Caco-2 (cell line): ENCODE results near the gene PPP1R36. TPM values are rescaled to one million over a fixed set of nuclear protein-coding genes. Genes with fewer than 3 reads are reported as not detected.

Experiments
- BruUV-seq: library from RNA; stranded (reverse); fragments of 400-500 nt; replicated peaks from 2 replicates; lab custom pipeline; 2021; lab: Mats Ljungman, UMichigan
- CTCF ChIA-PET: fragments of 300-600 bp; sonication (Branson Sonifier 250); formaldehyde crosslinking; loops from one replicate; lab custom pipeline; 2022; ENCODE audit warnings: antibody characterized with exemption; lab: Charles Lee
- POLR2A ChIA-PET: fragments of 300-600 bp; sonication (Branson Sonifier 250); formaldehyde crosslinking; loops from one replicate; lab custom pipeline; 2022; ENCODE audit warnings: antibody characterized with exemption; lab: Charles Lee
- DNase-seq, 2 experiments: peaks; one replicate each; pipeline versions ENCODE4 v3.0.0 to v3.0.0-alpha.2; 2020 to 2022
- H3K27me3 ChIP-seq: replicated peaks from 2 replicates; pipeline ENCODE4 v1.6.0; 2011; ENCODE audit warnings: low read length; ENCODE audit not compliant: control insufficient read depth, insufficient read depth
- H3K36me3 ChIP-seq: 2 replicates; pipeline ENCODE4 v1.5.1; 2011; ENCODE audit warnings: low read length; ENCODE audit not compliant: control insufficient read depth, insufficient read depth
- H3K4me1 ChIP-seq: fragments of 250-450 bp; sonication (Bioruptor Pico); 2 replicates; pipeline ENCODE4 v1.5.1; 2020; ENCODE audit warnings: mild to moderate bottlenecking
- H3K4me3 ChIP-seq: 2 replicates; pipeline ENCODE4 v1.5.1; 2011; ENCODE audit warnings: low read depth, mild to moderate bottlenecking, control low read depth, low read length
- H3K9me3 ChIP-seq: fragments of 250-450 bp; sonication (Bioruptor Pico); 2 replicates; pipeline ENCODE4 v1.5.1; 2020; ENCODE audit warnings: mild to moderate bottlenecking, moderate library complexity
- H3K27ac Mint-ChIP-seq: one replicate; pipeline ENCODE4 v1.8.0; 2022; ENCODE audit warnings: mixed read lengths; ENCODE audit not compliant: unreplicated experiment
- H3K27me3 Mint-ChIP-seq: one replicate; pipeline ENCODE4 v1.8.0; 2022; ENCODE audit warnings: mixed read lengths; ENCODE audit not compliant: insufficient read depth, unreplicated experiment
- H3K36me3 Mint-ChIP-seq: one replicate; pipeline ENCODE4 v1.8.0; 2022; ENCODE audit warnings: mild to moderate bottlenecking, mixed read lengths; ENCODE audit not compliant: insufficient read depth, unreplicated experiment
- H3K4me1 Mint-ChIP-seq: one replicate; pipeline ENCODE4 v1.8.0; 2022; ENCODE audit warnings: low read depth, mixed read lengths; ENCODE audit not compliant: unreplicated experiment
- H3K4me3 Mint-ChIP-seq: one replicate; pipeline ENCODE4 v1.8.0; 2022; ENCODE audit warnings: mild to moderate bottlenecking, moderate library complexity, mixed read lengths; ENCODE audit not compliant: unreplicated experiment
- H3K9me3 Mint-ChIP-seq: one replicate; pipeline ENCODE4 v1.8.0; 2022; ENCODE audit warnings: mixed read lengths; ENCODE audit not compliant: unreplicated experiment
- intact Hi-C: fragments of 100-400 bp; cut with micrococcal nuclease; formaldehyde crosslinking; loops from one replicate; pipeline ENCODE4 v1.10.0; 2022; ENCODE audit not compliant: unreplicated experiment
- total RNA-seq: library from RNA; stranded (reverse); gene quantifications from 2 replicates; pipeline ENCODE4 v1.2.3, GENCODE V29; 2022
- TF ChIP-seq, protein P1 (sequence below), 2 experiments: fragments of 200-600 bp in 1 of 2; IDR thresholded peaks; 1 replicate in 1 of 2; 2 replicates in 1 of 2; pipeline versions ENCODE4 v1.5.1 to v1.8.0; 2011 to 2022; ENCODE audit warnings: antibody characterized with exemption in 1 of 2, control low read depth in 1 of 2, inconsistent platforms in 1 of 2, low read depth in 1 of 2, low read length in 1 of 2, mild to moderate bottlenecking in 1 of 2, moderate library complexity in 1 of 2; ENCODE audit not compliant: insufficient read depth in 1 of 2, severe bottlenecking in 1 of 2, unreplicated experiment in 1 of 2

Gene PPP1R36
- total RNA-seq, 1 experiment from 2014 or later = 2.9 TPM

- no peaks in the 10 kb centered on the region for H3K36me3 Mint-ChIP-seq
- H3K4me3 Mint-ChIP-seq = no peak overlapping the region
- Histone ChIP-seq H3K27me3 (no peaks in the 10 kb centered on the region), H3K36me3 (no peaks in the 10 kb centered on the region), H3K4me1 (no peaks in the 10 kb centered on the region), H3K9me3 (no peaks in the 10 kb centered on the region), H3K4me3 (no peak overlapping the region)
- no TSS peak for BruUV-seq
- no peak overlapping the region for H3K27ac Mint-ChIP-seq
- intact Hi-C loops = loop anchor here (1.0 kb wide), 1 partner anchor 12 kb away; no protein-coding TSS in a partner anchor
- DNase-seq = peak in 1 of 2 experiments; percentile 48
- H3K27me3 Mint-ChIP-seq = no peaks in the 10 kb centered on the region
- CTCF ChIA-PET = no interaction called here
- POLR2A ChIA-PET = no interaction called here
- no peaks in the 10 kb centered on the region for H3K4me1 Mint-ChIP-seq
- TF ChIP-seq, protein P1, sequence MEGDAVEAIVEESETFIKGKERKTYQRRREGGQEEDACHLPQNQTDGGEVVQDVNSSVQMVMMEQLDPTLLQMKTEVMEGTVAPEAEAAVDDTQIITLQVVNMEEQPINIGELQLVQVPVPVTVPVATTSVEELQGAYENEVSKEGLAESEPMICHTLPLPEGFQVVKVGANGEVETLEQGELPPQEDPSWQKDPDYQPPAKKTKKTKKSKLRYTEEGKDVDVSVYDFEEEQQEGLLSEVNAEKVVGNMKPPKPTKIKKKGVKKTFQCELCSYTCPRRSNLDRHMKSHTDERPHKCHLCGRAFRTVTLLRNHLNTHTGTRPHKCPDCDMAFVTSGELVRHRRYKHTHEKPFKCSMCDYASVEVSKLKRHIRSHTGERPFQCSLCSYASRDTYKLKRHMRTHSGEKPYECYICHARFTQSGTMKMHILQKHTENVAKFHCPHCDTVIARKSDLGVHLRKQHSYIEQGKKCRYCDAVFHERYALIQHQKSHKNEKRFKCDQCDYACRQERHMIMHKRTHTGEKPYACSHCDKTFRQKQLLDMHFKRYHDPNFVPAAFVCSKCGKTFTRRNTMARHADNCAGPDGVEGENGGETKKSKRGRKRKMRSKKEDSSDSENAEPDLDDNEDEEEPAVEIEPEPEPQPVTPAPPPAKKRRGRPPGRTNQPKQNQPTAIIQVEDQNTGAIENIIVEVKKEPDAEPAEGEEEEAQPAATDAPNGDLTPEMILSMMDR (IDR thresholded peaks at IDR 0.05; ENCODE audit: insufficient read depth in 1 of 2, low read depth in 1 of 2, low read length in 1 of 2, severe bottlenecking in 1 of 2, unreplicated experiment in 1 of 2) = no peak
- no peaks in the 10 kb centered on the region for H3K9me3 Mint-ChIP-seq
These were observed 12.7 kb downstream of the PPP1R36 start for GRCh38 chr14:64562436-64562835.

DNA sequence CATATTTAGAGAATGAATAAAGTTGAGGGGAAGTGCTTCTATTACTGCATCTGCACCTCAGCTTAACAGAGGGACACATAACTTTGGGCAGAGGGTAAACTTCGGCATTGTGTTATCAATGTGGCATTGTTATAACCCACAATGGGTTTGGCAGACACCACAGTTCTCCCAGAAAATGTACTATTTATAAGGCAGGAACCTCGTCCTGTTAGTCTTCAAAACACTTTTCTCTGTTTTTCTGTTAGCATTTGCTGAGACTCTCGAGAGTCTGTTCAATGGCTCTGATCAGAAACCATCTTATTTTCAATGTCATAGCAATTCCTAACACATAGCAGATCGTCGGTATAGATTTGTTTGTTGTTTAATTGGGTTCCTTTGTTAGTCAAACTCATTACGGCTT, 13.9 kb downstream of the PPP1R36 start:
- Histone ChIP-seq H3K4me3 (no peak overlapping the region), H3K4me1 (no peaks in the 10 kb centered on the region; the same call in 1 of the 2 replicates), H3K27me3 (no peaks in the 10 kb centered on the region), H3K36me3 (no peaks in the 10 kb centered on the region), H3K9me3 (no peaks in the 10 kb centered on the region)
- Mint-ChIP-seq H3K4me1 (no peaks in the 10 kb centered on the region), H3K36me3 (no peaks in the 10 kb centered on the region), H3K27me3 (no peaks in the 10 kb centered on the region), H3K9me3 (no peaks in the 10 kb centered on the region), H3K27ac (no peak overlapping the region), H3K4me3 (no peak overlapping the region)
- ChIA-PET POLR2A (no interaction called here), CTCF (no interaction called here)
- BruUV-seq = no TSS peak
- intact Hi-C loops = no loop called here
- DNase-seq = no peak
- TF ChIP-seq, protein P1 (IDR thresholded peaks at IDR 0.05; ENCODE audit: insufficient read depth in 1 of 2, low read depth in 1 of 2, low read length in 1 of 2, severe bottlenecking in 1 of 2, unreplicated experiment in 1 of 2) = no peak

GRCh38 chr14:64566651-64567122, 16.9 kb downstream of the PPP1R36 start:
- POLR2A ChIA-PET = no interaction called here

More at GRCh38 chr14:64566651-64567122, 16.9 kb downstream of the PPP1R36 start:
- Histone ChIP-seq H3K27me3 (no peaks in the 10 kb centered on the region), H3K9me3 (no peaks in the 10 kb centered on the region), H3K36me3 (no peaks in the 10 kb centered on the region), H3K4me1 (peaks cover 7% of the 10 kb centered on the region; the same call in 1 of the 2 replicates), H3K4me3 (no peak overlapping the region)
- intact Hi-C loops = no loop called here
- H3K27ac Mint-ChIP-seq = no peak overlapping the region
- no peak for DNase-seq
- CTCF ChIA-PET = no interaction called here
- no peak overlapping the region for H3K4me3 Mint-ChIP-seq
- no peaks in the 10 kb centered on the region for H3K4me1 Mint-ChIP-seq
- H3K36me3 Mint-ChIP-seq = no peaks in the 10 kb centered on the region
- BruUV-seq = no TSS peak
- TF ChIP-seq, protein P1 (IDR thresholded peaks at IDR 0.05; ENCODE audit: insufficient read depth in 1 of 2, low read depth in 1 of 2, low read length in 1 of 2, severe bottlenecking in 1 of 2, unreplicated experiment in 1 of 2) = no peak
- H3K9me3 Mint-ChIP-seq = no peaks in the 10 kb centered on the region
- no peaks in the 10 kb centered on the region for H3K27me3 Mint-ChIP-seq
